Measurements from ENCODE around the gene TNFRSF13B.
"Not testable (repeated sequence)": the region's sequence is repeated elsewhere in the genome, so short reads cannot be mapped to it uniquely, and the experiment has no call there.

TNFRSF13B gene

GRCh38 chr17:16897211-16897896, 74.6 kb downstream of the TNFRSF13B start:
- not testable (repeated sequence) for H3K79me1 ChIP-seq (replicated peaks; ENCODE audit: low read length, poor library complexity, severe bottlenecking); H2BK15ac ChIP-seq (ENCODE audit: low read depth, poor library complexity, severe bottlenecking); H3K9me3 ChIP-seq (ENCODE audit: control insufficient read depth, low read length); H3K4me2 ChIP-seq (ENCODE audit: low read length, poor library complexity, severe bottlenecking); H4K8ac ChIP-seq (ENCODE audit: low read length); H2AK5ac ChIP-seq (ENCODE audit: low read length, severe bottlenecking); H2BK12ac ChIP-seq (ENCODE audit: low read length in 2 of 2); H3K18ac ChIP-seq (ENCODE audit: low read depth in 1 of 2, low read length in 2 of 2); H3K9ac ChIP-seq (ENCODE audit: low read length); H3K14ac ChIP-seq (ENCODE audit: low read length in 2 of 2); H3K36me3 ChIP-seq (ENCODE audit: control insufficient read depth in 1 of 2, insufficient read depth in 2 of 2, low read depth in 1 of 2, low read length in 2 of 2); H3K4ac ChIP-seq (ENCODE audit: low read depth in 1 of 2, low read length in 2 of 2); H3K4me3 ChIP-seq (ENCODE audit: insufficient read depth in 1 of 2, low read depth in 1 of 2, low read length in 2 of 2); H2BK120ac ChIP-seq (ENCODE audit: low read depth, low read length); H3K27ac ChIP-seq (ENCODE audit: low read length, poor library complexity, severe bottlenecking); H4K91ac ChIP-seq (ENCODE audit: low read length); H3K4me1 ChIP-seq (ENCODE audit: control insufficient read depth, insufficient read depth, low read depth, low read length); H3K23ac ChIP-seq (ENCODE audit: low read length in 2 of 2); DNase-seq; H2BK5ac ChIP-seq (ENCODE audit: low read depth, low read length, poor library complexity, severe bottlenecking); H2AFZ ChIP-seq (ENCODE audit: low read depth, low read length)
- H3K27me3 ChIP-seq (ENCODE audit: control insufficient read depth in 1 of 2, insufficient read depth in 1 of 2, low read length in 2 of 2), result peaks cover 12 to 24% of the 10 kb centered on the region in 2 experiments
- WGBS, result 79% methylated on average over 8 of the region's 10 CpGs

- H4K8ac ChIP-seq (ENCODE audit: low read length); H3K4me2 ChIP-seq (ENCODE audit: low read length, poor library complexity, severe bottlenecking); H3K18ac ChIP-seq (ENCODE audit: low read depth in 1 of 2, low read length in 2 of 2); H3K23ac ChIP-seq (ENCODE audit: low read length in 2 of 2); H2BK5ac ChIP-seq (ENCODE audit: low read depth, low read length, poor library complexity, severe bottlenecking); DNase-seq; H3K4ac ChIP-seq (ENCODE audit: low read depth in 1 of 2, low read length in 2 of 2); H2BK12ac ChIP-seq (ENCODE audit: low read length in 2 of 2); H2BK120ac ChIP-seq (ENCODE audit: low read depth, low read length); H2AK5ac ChIP-seq (ENCODE audit: low read length, severe bottlenecking); H3K9me3 ChIP-seq (ENCODE audit: control insufficient read depth, low read length); H2BK15ac ChIP-seq (ENCODE audit: low read depth, poor library complexity, severe bottlenecking); H3K27ac ChIP-seq (ENCODE audit: low read length, poor library complexity, severe bottlenecking); H3K4me1 ChIP-seq (ENCODE audit: control insufficient read depth, insufficient read depth, low read depth, low read length); H2AFZ ChIP-seq (ENCODE audit: low read depth, low read length); H3K36me3 ChIP-seq (ENCODE audit: control insufficient read depth in 1 of 2, insufficient read depth in 2 of 2, low read depth in 1 of 2, low read length in 2 of 2); H4K91ac ChIP-seq (ENCODE audit: low read length); H3K79me1 ChIP-seq (replicated peaks; ENCODE audit: low read length, poor library complexity, severe bottlenecking); H3K14ac ChIP-seq (ENCODE audit: low read length in 2 of 2); H3K4me3 ChIP-seq (ENCODE audit: insufficient read depth in 1 of 2, low read depth in 1 of 2, low read length in 2 of 2); H3K9ac ChIP-seq (ENCODE audit: low read length): not testable (repeated sequence)
- H3K27me3 ChIP-seq (ENCODE audit: control insufficient read depth in 1 of 2, insufficient read depth in 1 of 2, low read length in 2 of 2), result peaks cover 12 to 16% of the 10 kb centered on the region in 2 experiments
- WGBS, result 97% methylated on average over 8 of the region's 8 CpGs
These were observed 75.7 kb downstream of the TNFRSF13B start for GRCh38 chr17:16896235-16896634.

- not testable (repeated sequence) for H2BK15ac ChIP-seq (ENCODE audit: low read depth, poor library complexity, severe bottlenecking); H2BK12ac ChIP-seq (ENCODE audit: low read length in 2 of 2); H2BK5ac ChIP-seq (ENCODE audit: low read depth, low read length, poor library complexity, severe bottlenecking); H3K79me1 ChIP-seq (replicated peaks; ENCODE audit: low read length, poor library complexity, severe bottlenecking); H3K14ac ChIP-seq (ENCODE audit: low read length in 2 of 2); H3K27me3 ChIP-seq (ENCODE audit: control insufficient read depth in 1 of 2, insufficient read depth in 1 of 2, low read length in 2 of 2); H3K36me3 ChIP-seq (ENCODE audit: control insufficient read depth in 1 of 2, insufficient read depth in 2 of 2, low read depth in 1 of 2, low read length in 2 of 2); H4K8ac ChIP-seq (ENCODE audit: low read length); H3K4me2 ChIP-seq (ENCODE audit: low read length, poor library complexity, severe bottlenecking); H3K9ac ChIP-seq (ENCODE audit: low read length); H3K23ac ChIP-seq (ENCODE audit: low read length in 2 of 2); H2BK120ac ChIP-seq (ENCODE audit: low read depth, low read length); H2AK5ac ChIP-seq (ENCODE audit: low read length, severe bottlenecking); H4K91ac ChIP-seq (ENCODE audit: low read length); DNase-seq; H3K4me3 ChIP-seq (ENCODE audit: insufficient read depth in 1 of 2, low read depth in 1 of 2, low read length in 2 of 2); H3K4ac ChIP-seq (ENCODE audit: low read depth in 1 of 2, low read length in 2 of 2); H3K9me3 ChIP-seq (ENCODE audit: control insufficient read depth, low read length); H3K18ac ChIP-seq (ENCODE audit: low read depth in 1 of 2, low read length in 2 of 2); H2AFZ ChIP-seq (ENCODE audit: low read depth, low read length); H3K4me1 ChIP-seq (ENCODE audit: control insufficient read depth, insufficient read depth, low read depth, low read length); H3K27ac ChIP-seq (ENCODE audit: low read length, poor library complexity, severe bottlenecking)
- 94% methylated on average over 19 of the region's 19 CpGs for WGBS
These were observed 78.4 kb downstream of the TNFRSF13B start for GRCh38 chr17:16893527-16893926.

GRCh38 chr17:16892876-16893454, 79.0 kb downstream of the TNFRSF13B start:
- H3K9ac ChIP-seq (ENCODE audit: low read length); H3K4me3 ChIP-seq (ENCODE audit: insufficient read depth in 1 of 2, low read depth in 1 of 2, low read length in 2 of 2); H3K79me1 ChIP-seq (replicated peaks; ENCODE audit: low read length, poor library complexity, severe bottlenecking); H3K9me3 ChIP-seq (ENCODE audit: control insufficient read depth, low read length); H4K8ac ChIP-seq (ENCODE audit: low read length); H2AK5ac ChIP-seq (ENCODE audit: low read length, severe bottlenecking); H4K91ac ChIP-seq (ENCODE audit: low read length); DNase-seq; H3K14ac ChIP-seq (ENCODE audit: low read length in 2 of 2); H3K27me3 ChIP-seq (ENCODE audit: control insufficient read depth in 1 of 2, insufficient read depth in 1 of 2, low read length in 2 of 2); H2BK120ac ChIP-seq (ENCODE audit: low read depth, low read length); H2AFZ ChIP-seq (ENCODE audit: low read depth, low read length); H3K18ac ChIP-seq (ENCODE audit: low read depth in 1 of 2, low read length in 2 of 2); H2BK15ac ChIP-seq (ENCODE audit: low read depth, poor library complexity, severe bottlenecking); H3K4ac ChIP-seq (ENCODE audit: low read depth in 1 of 2, low read length in 2 of 2); H2BK5ac ChIP-seq (ENCODE audit: low read depth, low read length, poor library complexity, severe bottlenecking); H2BK12ac ChIP-seq (ENCODE audit: low read length in 2 of 2); H3K36me3 ChIP-seq (ENCODE audit: control insufficient read depth in 1 of 2, insufficient read depth in 2 of 2, low read depth in 1 of 2, low read length in 2 of 2); H3K27ac ChIP-seq (ENCODE audit: low read length, poor library complexity, severe bottlenecking); H3K4me2 ChIP-seq (ENCODE audit: low read length, poor library complexity, severe bottlenecking); H3K4me1 ChIP-seq (ENCODE audit: control insufficient read depth, insufficient read depth, low read depth, low read length); H3K23ac ChIP-seq (ENCODE audit: low read length in 2 of 2): not testable (repeated sequence)
- WGBS, result 87% methylated on average over 13 of the region's 20 CpGs

Data from mesenchymal stem cell (in vitro differentiated cells and primary cell).